ENCODE measurements around the gene XYLT1. TPM values are rescaled to one million over a fixed set of nuclear protein-coding genes. Genes with fewer than 3 reads are reported as not detected.

The XYLT1 gene
- total RNA-seq, 2 donors from 2014 or later, result 15.0 to 18.3 TPM

DNA sequence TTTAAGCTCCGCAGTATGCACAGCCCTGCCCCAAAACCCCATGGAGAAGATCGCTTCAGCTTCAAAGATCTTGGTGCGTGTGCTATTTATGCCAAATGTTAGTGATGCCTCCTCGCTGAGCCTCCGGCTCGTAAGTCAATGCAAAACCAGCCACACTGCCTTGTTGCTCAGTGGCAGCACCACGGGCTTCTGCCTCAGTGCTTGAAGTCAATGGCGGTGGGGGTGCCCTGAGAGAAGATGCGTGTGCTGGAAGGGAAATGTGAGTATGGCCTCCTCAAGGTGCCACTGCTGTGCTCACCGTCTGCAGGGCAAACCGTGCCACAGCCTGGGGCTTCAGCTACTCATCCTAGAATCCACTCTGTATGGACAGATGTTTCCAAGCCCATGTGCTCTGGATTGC is 121.9 kb downstream of the XYLT1 start:
- peaks cover 10% of the 10 kb centered on the region for H3K4me1 ChIP-seq
- no peaks in the 10 kb centered on the region for H3K27me3 ChIP-seq
- H3K27ac ChIP-seq, result no peak overlapping the region
- H3K36me3 ChIP-seq, result no peaks in the 10 kb centered on the region
- H3K9me3 ChIP-seq, result no peaks in the 10 kb centered on the region
- TF ChIP-seq CTCF (IDR thresholded peaks at IDR 0.05), result no peak
- intact Hi-C loops (cut with DNase I), result loop anchor here (5.0 kb wide), 1 partner anchor 118 kb away; no protein-coding TSS in a partner anchor
- no peak for DNase-seq
- no peak overlapping the region for H3K4me3 ChIP-seq
- H3K9ac ChIP-seq (ENCODE audit: low read depth in 2 of 2, low read length in 2 of 2), result no peak overlapping the region

- Histone ChIP-seq H3K36me3 (no peaks in the 10 kb centered on the region), H3K9me3 (no peaks in the 10 kb centered on the region), H3K9ac (ENCODE audit: low read depth in 2 of 2, low read length in 2 of 2) (peak overlapping the region; percentile 17 to 70), H3K27ac (peak overlapping the region; percentile 86), H3K4me3 (no peak overlapping the region), H3K27me3 (no peaks in the 10 kb centered on the region), H3K4me1 (peaks cover 10% of the 10 kb centered on the region)
- DNase-seq, result no peak
- no peak for TF ChIP-seq CTCF (IDR thresholded peaks at IDR 0.05)
- intact Hi-C loops (cut with DNase I), result loop anchor here (5.0 kb wide), 1 partner anchor 119 kb away; no protein-coding TSS in a partner anchor
These were observed 122.5 kb downstream of the XYLT1 start for GRCh38 chr16:17348042-17348783.

DNA sequence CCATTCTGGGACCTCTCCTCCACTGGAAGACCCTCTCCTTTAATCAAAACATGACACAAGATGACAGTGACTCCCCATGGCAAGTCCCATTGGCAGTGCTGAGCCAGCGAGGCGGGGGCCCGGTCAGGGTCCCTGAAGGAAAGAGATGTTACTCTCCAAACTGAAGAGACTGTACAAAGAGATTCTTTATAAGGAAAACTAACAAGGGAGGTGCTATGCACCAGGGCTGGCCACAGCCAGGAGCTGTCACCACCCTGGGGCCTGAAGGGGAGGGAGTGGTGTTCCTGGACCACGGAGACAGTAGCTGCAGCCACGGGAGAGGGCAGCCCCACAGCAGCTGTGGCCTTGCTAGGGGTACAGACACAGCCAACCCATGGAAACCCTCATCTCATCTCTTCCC is 123.1 kb downstream of the XYLT1 start:
- DNase-seq, result no peak
- H3K9me3 ChIP-seq, result no peaks in the 10 kb centered on the region
- no peak for TF ChIP-seq CTCF (IDR thresholded peaks at IDR 0.05)
- peak overlapping the region; percentile 86 for H3K27ac ChIP-seq
- no peak overlapping the region for H3K4me3 ChIP-seq
- intact Hi-C loops (cut with DNase I), result loop anchor here (5.0 kb wide), 1 partner anchor 120 kb away; no protein-coding TSS in a partner anchor
- peaks cover 10% of the 10 kb centered on the region for H3K4me1 ChIP-seq
- H3K9ac ChIP-seq (ENCODE audit: low read depth in 2 of 2, low read length in 2 of 2), result peak overlapping the region; percentile 17 to 70
- no peaks in the 10 kb centered on the region for H3K36me3 ChIP-seq
- no peaks in the 10 kb centered on the region for H3K27me3 ChIP-seq

GRCh38 chr16:17346621-17347569 is 123.9 kb downstream of the XYLT1 start:
- peaks cover 10% of the 10 kb centered on the region for H3K4me1 ChIP-seq
- H3K27me3 ChIP-seq, result no peaks in the 10 kb centered on the region
- peak; percentile 84 for DNase-seq
- no peak for TF ChIP-seq CTCF (IDR thresholded peaks at IDR 0.05)
- H3K27ac ChIP-seq, result peak overlapping the region; percentile 86
- no peaks in the 10 kb centered on the region for H3K9me3 ChIP-seq
- H3K4me3 ChIP-seq, result no peak overlapping the region
- peak overlapping the region in 1 of 2 donors; percentile 70 for H3K9ac ChIP-seq (ENCODE audit: low read depth in 2 of 2, low read length in 2 of 2)
- intact Hi-C loops (cut with DNase I), result loop anchor here (5.0 kb wide), 1 partner anchor 120 kb away; no protein-coding TSS in a partner anchor
- H3K36me3 ChIP-seq, result no peaks in the 10 kb centered on the region

DNA sequence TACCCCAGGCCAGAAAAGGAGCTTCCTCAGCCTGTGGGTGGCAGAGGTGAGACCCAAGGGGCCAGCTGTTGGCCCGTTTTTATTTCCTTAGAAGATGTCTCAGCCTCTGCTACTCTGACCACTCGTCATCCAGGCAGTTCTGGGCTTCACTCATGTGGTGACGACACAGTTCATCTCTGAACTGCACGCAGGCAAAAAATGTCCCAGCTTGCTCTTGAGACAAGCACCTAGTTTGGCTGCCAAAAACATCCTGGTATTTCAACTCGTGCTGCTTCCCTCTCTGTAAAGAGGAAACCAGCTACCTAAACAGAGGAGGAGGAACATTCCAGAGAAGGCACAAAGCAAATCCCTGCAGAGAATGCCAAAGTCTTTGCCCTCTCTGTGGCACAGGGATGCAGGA is 125.7 kb downstream of the XYLT1 start:
- DNase-seq, result no peak
- Histone ChIP-seq H3K4me3 (no peak overlapping the region), H3K27me3 (no peaks in the 10 kb centered on the region), H3K9me3 (no peaks in the 10 kb centered on the region), H3K27ac (no peak overlapping the region), H3K9ac (ENCODE audit: low read depth in 2 of 2, low read length in 2 of 2) (peak overlapping the region in 1 of 2 donors; percentile 29), H3K4me1 (peaks cover 10% of the 10 kb centered on the region), H3K36me3 (no peaks in the 10 kb centered on the region)
- no peak for TF ChIP-seq CTCF (IDR thresholded peaks at IDR 0.05)
- intact Hi-C loops (cut with DNase I), result loop anchor here (5.0 kb wide), 1 partner anchor 122 kb away; no protein-coding TSS in a partner anchor
